K562 (cell line): ENCODE data around the gene ZSCAN25.

Source experiments
- ARID4B ChIP-seq: sonication (generic); formaldehyde crosslinking; IDR thresholded peaks from 2 replicates; pipeline ENCODE4 v1.8.0; 2022; ENCODE audit warnings: mild to moderate bottlenecking, missing genetic modification reagents
- FOXK1 ChIP-seq: sonication (generic); formaldehyde crosslinking; IDR thresholded peaks from 2 replicates; pipeline ENCODE4 v1.8.0; 2022; ENCODE audit warnings: missing genetic modification reagents, mild to moderate bottlenecking, borderline replicate concordance
- JUN ChIP-seq, 2 experiments: sonication (generic) in 1 of 2; formaldehyde crosslinking in 1 of 2; IDR thresholded peaks; 2 replicates each; pipeline versions ENCODE4 v1.6.1 to v1.8.0; 2012 to 2022; ENCODE audit warnings: borderline replicate concordance in 2 of 2, mild to moderate bottlenecking in 2 of 2, improper control_type of control experiment in 1 of 2, low read depth in 1 of 2, low read length in 1 of 2, missing genetic modification reagents in 1 of 2
- NFRKB ChIP-seq: fragments of 450-650 bp; IDR thresholded peaks from 2 replicates; pipeline ENCODE4 v1.6.1; 2016; ENCODE audit warnings: low read depth
- POLR3A ChIP-seq: IDR thresholded peaks from 2 replicates; pipeline ENCODE4 v1.6.1; 2011; ENCODE audit warnings: borderline replicate concordance, mild to moderate bottlenecking, moderate library complexity; ENCODE audit not compliant: insufficient read length, insufficient read depth; ENCODE audit errors: extremely low read depth
- PYGO2 ChIP-seq: fragments of 450-650 bp; IDR thresholded peaks from 2 replicates; pipeline ENCODE4 v1.6.1; 2016; ENCODE audit warnings: mild to moderate bottlenecking, missing genetic modification characterization, moderate library complexity, missing compliant biosample characterization
- ZNF217 ChIP-seq: sonication (generic); formaldehyde crosslinking; IDR thresholded peaks from 2 replicates; pipeline ENCODE4 v1.8.0; 2022; ENCODE audit warnings: mild to moderate bottlenecking, missing genetic modification reagents

- TF ChIP-seq FOXK1 (no peak), POLR3A (no peak), PYGO2 (no peak), NFRKB (no peak), JUN (IDR thresholded peaks at IDR 0.05; ENCODE audit: borderline replicate concordance, low read depth, low read length) (peak; percentile 93), JUN (CRISPR knock-in tag; IDR thresholded peaks at IDR 0.05; ENCODE audit: borderline replicate concordance) (no peak), ARID4B (no peak), ZNF217 (no peak)
Measured at GRCh38 chr7:99679032-99679399, 62.3 kb downstream of the ZSCAN25 start.
